ENCODE results near the gene ATP1B3. TPM values are rescaled to one million over a fixed set of nuclear protein-coding genes. Genes with fewer than 3 reads are reported as not detected.

ATP1B3 gene
- total and polyA plus RNA-seq, 10 of the 15 experiments (the other 5 are each of a cell fraction or from before 2014, with no cell fraction given) = 41.4 to 200 (median 94.0) TPM

- Histone ChIP-seq H3K4me1 (ENCODE audit: control insufficient read depth, insufficient read depth, low read length) (no peaks in the 10 kb centered on the region), H3K9ac (ENCODE audit: control insufficient read depth, insufficient read depth, low read length) (no peak overlapping the region), H3K27ac (ENCODE audit: control insufficient read depth, insufficient read depth) (no peak overlapping the region), H3K4me3 (no peak overlapping the region), H4K20me1 (ENCODE audit: control insufficient read depth, insufficient read depth) (no peaks in the 10 kb centered on the region), H3K4me2 (ENCODE audit: control insufficient read depth, insufficient read depth) (no peak overlapping the region), H3K27me3 (replicated peaks in 1 of 2; ENCODE audit: control insufficient read depth in 2 of 2, insufficient read depth in 2 of 2, low read length in 1 of 2) (no peaks in the 10 kb centered on the region), H2AFZ (ENCODE audit: control insufficient read depth, low read depth, low read length) (no peak overlapping the region), H3K9me3 (replicated peaks; ENCODE audit: control insufficient read depth, insufficient read depth, low read length) (no peaks in the 10 kb centered on the region), H3K79me2 (ENCODE audit: control insufficient read depth, insufficient read depth, low read length) (no peaks in the 10 kb centered on the region), H3K36me3 (ENCODE audit: control insufficient read depth in 2 of 2, insufficient read depth in 2 of 2, low read length in 1 of 2) (no peaks in the 10 kb centered on the region)
- POLR2A ChIA-PET = no interaction called here
- no peak for FAIRE-seq
- no peak for TF ChIP-seq NRF1 (conservative IDR thresholded peaks at IDR 0.05; ENCODE audit: low read depth, low read length)
- TF ChIP-seq RFX5 (IDR thresholded peaks at IDR 0.05; ENCODE audit: low read depth, low read length) = no peak
- TF ChIP-seq HDAC2 (IDR thresholded peaks at IDR 0.05) = no peak
- no peak for TF ChIP-seq FOS (IDR thresholded peaks at IDR 0.05; ENCODE audit: borderline replicate concordance, extremely low read depth, insufficient read length)
- no peak for TF ChIP-seq IRF4 (IDR thresholded peaks at IDR 0.05; ENCODE audit: low read depth, low read length)
- TF ChIP-seq RAD51 (IDR thresholded peaks at IDR 0.05) = no peak
- no peak for TF ChIP-seq TAF1 (IDR thresholded peaks at IDR 0.05; ENCODE audit: borderline replicate concordance, low read depth, low read length)
- TF ChIP-seq CBX3 (IDR thresholded peaks at IDR 0.05; ENCODE audit: borderline replicate concordance, low read depth) = no peak
- TF ChIP-seq KAT2A (conservative IDR thresholded peaks at IDR 0.05; ENCODE audit: control insufficient read depth, low read depth, low read length) = no peak
- no peak for TF ChIP-seq SIN3A (IDR thresholded peaks at IDR 0.05; ENCODE audit: low read depth, low read length)
- no peak for TF ChIP-seq SMARCA5 (IDR thresholded peaks at IDR 0.05)
- SMC1A ChIA-PET (ENCODE audit: uncharacterized antibody, unreplicated experiment) = no interaction called here
- in situ Hi-C loops (cut with MboI) (no loop called here), intact Hi-C loops (cut with micrococcal nuclease; ENCODE audit: unreplicated experiment) (no loop called here)
- ATAC-seq = no peak
- WGBS (ENCODE audit: insufficient coverage, insufficient replicate concordance, low lambda C conversion rate, missing lambda C conversion rate) = 11% methylated on average over 3 of the region's 3 CpGs
- RAD21 ChIA-PET (ENCODE audit: unreplicated experiment) = no interaction called here
- CTCF ChIA-PET = interaction anchor here (1.1 kb wide), 1 partner anchor 11 kb away, joined by 3 read pairs; no protein-coding TSS in a partner anchor
- DNase-seq (ENCODE audit: low read depth, low spot score) = no peak
- no TSS peak for BruUV-seq (replicated peaks)
Measured at GRCh38 chr3:141862279-141862816, 14.1 kb upstream of the ATP1B3 start.

All from GM12878 (cell line).